IMR-90 (cell line): Measurements from ENCODE around the gene OXNAD1. TPM values are rescaled to one million over a fixed set of nuclear protein-coding genes. Genes with fewer than 3 reads are reported as not detected.

Experiments
- ATAC-seq: fragments of 200-7000 bp; cut with Tn5 transposase; 2 replicates; pipeline ENCODE4 v1.9.1; 2020; ENCODE audit warnings: low read depth, mild to moderate bottlenecking, moderate library complexity
- BruUV-seq: library from RNA; stranded (reverse); fragments of 400-500 nt; replicated peaks from 2 replicates; lab custom pipeline; 2021; lab: Mats Ljungman, UMichigan
- CTCF ChIA-PET: fragments of 300-600 bp; formaldehyde crosslinking; extraction: SDS; loops from one replicate; lab custom pipeline; 2021; ENCODE audit warnings: antibody characterized with exemption; lab: Yijun Ruan, JAX
- POLR2A ChIA-PET: fragments of 300-600 bp; sonication (Branson Sonifier 250); formaldehyde crosslinking; loops from one replicate; lab custom pipeline; 2022; ENCODE audit warnings: antibody characterized with exemption; ENCODE audit not compliant: unreplicated experiment; lab: Charles Lee
- DNase-seq: peaks from one replicate; pipeline ENCODE4 v3.0.0; 2013
- H2AFZ ChIP-seq: replicated peaks from 2 replicates; pipeline ENCODE3; 2013; ENCODE audit warnings: low read length, mild to moderate bottlenecking; ENCODE audit not compliant: poor library complexity
- H2AK5ac ChIP-seq: 2 replicates; pipeline ENCODE4 v1.6.1; 2013; ENCODE audit warnings: low read depth, low read length, inconsistent platforms
- H2AK9ac ChIP-seq: replicated peaks from 2 replicates; pipeline ENCODE3; 2013; ENCODE audit warnings: mild to moderate bottlenecking, low read depth, low read length, moderate library complexity; ENCODE audit not compliant: poor library complexity
- H2BK120ac ChIP-seq: 2 replicates; pipeline ENCODE4 v1.6.1; 2013; ENCODE audit warnings: low read depth, low read length, inconsistent platforms
- H2BK15ac ChIP-seq: 3 replicates; pipeline ENCODE4 v1.6.1; 2013; ENCODE audit warnings: low read depth, low read length, inconsistent platforms
- H2BK20ac ChIP-seq: 2 replicates; pipeline ENCODE4 v1.6.1; 2013; ENCODE audit warnings: low read depth, mild to moderate bottlenecking, inconsistent platforms, low read length, moderate library complexity
- H2BK5ac ChIP-seq: 2 replicates; pipeline ENCODE4 v1.6.1; 2013; ENCODE audit warnings: mild to moderate bottlenecking, low read depth, low read length, inconsistent platforms; ENCODE audit not compliant: poor library complexity, severe bottlenecking
- H3K14ac ChIP-seq: replicated peaks from 2 replicates; pipeline ENCODE4 v1.6.1; 2013; ENCODE audit warnings: low read depth, low read length, inconsistent platforms
- H3K18ac ChIP-seq: 2 replicates; pipeline ENCODE4 v1.6.1; 2013; ENCODE audit warnings: low read depth, low read length, control low read depth
- H3K23ac ChIP-seq: 2 replicates; pipeline ENCODE4 v1.6.1; 2013; ENCODE audit warnings: low read depth, low read length, inconsistent platforms
- H3K27ac ChIP-seq: 2 replicates; pipeline ENCODE4 v1.5.1; 2013; ENCODE audit warnings: mild to moderate bottlenecking, control low read depth, low read length; ENCODE audit not compliant: insufficient read depth
- H3K27me3 ChIP-seq: 2 replicates; pipeline ENCODE4 v1.6.1; 2013; ENCODE audit warnings: low read length; ENCODE audit not compliant: control insufficient read depth, insufficient read depth
- H3K36me3 ChIP-seq: 2 replicates; pipeline ENCODE4 v1.6.1; 2013; ENCODE audit warnings: low read length, mixed read lengths; ENCODE audit not compliant: control insufficient read depth, insufficient read depth
- H3K4ac ChIP-seq: 2 replicates; pipeline ENCODE4 v1.6.1; 2013; ENCODE audit warnings: low read depth, low read length, inconsistent platforms
- H3K4me1 ChIP-seq: 2 replicates; pipeline ENCODE4 v1.6.1; 2013; ENCODE audit warnings: low read length, mixed read lengths; ENCODE audit not compliant: control insufficient read depth, insufficient read depth
- H3K4me2 ChIP-seq: 2 replicates; pipeline ENCODE4 v1.6.1; 2013; ENCODE audit warnings: low read depth, mild to moderate bottlenecking, control low read depth, low read length, moderate library complexity
- H3K4me3 ChIP-seq: 2 replicates; pipeline ENCODE4 v1.5.1; 2013; ENCODE audit warnings: low read depth, mild to moderate bottlenecking, control low read depth, low read length, moderate library complexity; ENCODE audit not compliant: insufficient read depth
- H3K56ac ChIP-seq: 2 replicates; pipeline ENCODE4 v1.6.1; 2013; ENCODE audit warnings: low read length, inconsistent platforms; ENCODE audit not compliant: insufficient read depth; ENCODE audit errors: extremely low read depth
- H3K79me1 ChIP-seq, 2 experiments: 2 replicates each; pipeline ENCODE4 v1.6.1; 2013; ENCODE audit warnings: low read length in 2 of 2, inconsistent platforms in 1 of 2, low read depth in 1 of 2
- H3K9ac ChIP-seq: 2 replicates; pipeline ENCODE4 v1.6.1; 2013; ENCODE audit warnings: low read depth, low read length, control low read depth
- H3K9me1 ChIP-seq: 2 replicates; pipeline ENCODE4 v1.6.1; 2013; ENCODE audit warnings: low read length, inconsistent platforms; ENCODE audit not compliant: insufficient read depth
- H3K9me3 ChIP-seq: 2 replicates; pipeline ENCODE4 v1.6.1; 2013; ENCODE audit warnings: low read length; ENCODE audit not compliant: control insufficient read depth, insufficient read depth
- H4K20me1 ChIP-seq: 2 replicates; pipeline ENCODE4 v1.6.1; 2013; ENCODE audit warnings: low read length, inconsistent platforms; ENCODE audit not compliant: insufficient read depth
- H4K5ac ChIP-seq: 2 replicates; pipeline ENCODE4 v1.6.1; 2013; ENCODE audit warnings: mild to moderate bottlenecking, low read depth, low read length, control low read depth
- H4K8ac ChIP-seq, 2 experiments: 2 replicates each; pipeline ENCODE4 v1.6.1; 2013; ENCODE audit warnings: low read depth in 2 of 2, low read length in 2 of 2, control low read depth in 1 of 2, inconsistent platforms in 1 of 2
- H4K91ac ChIP-seq: 2 replicates; pipeline ENCODE4 v1.6.1; 2013; ENCODE audit warnings: low read depth, low read length, inconsistent platforms; ENCODE audit not compliant: insufficient read depth
- BHLHE40 ChIP-seq: fragments of 150-350 bp; IDR thresholded peaks from 2 replicates; pipeline ENCODE4 v1.6.1; 2016; ENCODE audit warnings: mild to moderate bottlenecking, low read depth, low read length
- CEBPB ChIP-seq: IDR thresholded peaks from 2 replicates; pipeline ENCODE4 v1.6.1; 2012; ENCODE audit warnings: low read depth, low read length, improper control_type of control experiment
- CHD1 ChIP-seq: IDR thresholded peaks from 2 replicates; pipeline ENCODE4 v1.6.1; 2012; ENCODE audit warnings: low read depth, low read length, improper control_type of control experiment
- FOS ChIP-seq: fragments of 150-350 bp; IDR thresholded peaks from 2 replicates; pipeline ENCODE4 v1.6.1; 2016; ENCODE audit warnings: low read depth, low read length
- MAFK ChIP-seq: IDR thresholded peaks from 2 replicates; pipeline ENCODE4 v1.6.1; 2012; ENCODE audit warnings: low read depth, low read length, improper control_type of control experiment
- MAZ ChIP-seq: IDR thresholded peaks from 2 replicates; pipeline ENCODE4 v1.6.1; 2012; ENCODE audit warnings: low read depth, mild to moderate bottlenecking, low read length, improper control_type of control experiment, moderate library complexity, borderline replicate concordance
- MXI1 ChIP-seq: IDR thresholded peaks from 2 replicates; pipeline ENCODE4 v1.6.1; 2012; ENCODE audit warnings: low read depth, mild to moderate bottlenecking, low read length, moderate library complexity, borderline replicate concordance
- NFE2L2 ChIP-seq: fragments of 150-350 bp; IDR thresholded peaks from 2 replicates; pipeline ENCODE4 v1.6.1; 2016; ENCODE audit warnings: low read depth, mild to moderate bottlenecking, low read length
- POLR2A ChIP-seq: IDR thresholded peaks from 2 replicates; pipeline ENCODE4 v1.6.1; 2012; ENCODE audit warnings: mild to moderate bottlenecking, low read depth, low read length
- RAD21 ChIP-seq: IDR thresholded peaks from 2 replicates; pipeline ENCODE4 v1.6.1; 2012; ENCODE audit warnings: low read length, improper control_type of control experiment
- RCOR1 ChIP-seq: IDR thresholded peaks from 2 replicates; pipeline ENCODE4 v1.6.1; 2012; ENCODE audit warnings: mild to moderate bottlenecking, low read length, improper control_type of control experiment; ENCODE audit not compliant: insufficient replicate concordance
- RFX5 ChIP-seq: IDR thresholded peaks from 2 replicates; pipeline ENCODE4 v1.8.0; 2012; ENCODE audit warnings: low read depth, mild to moderate bottlenecking, low read length, moderate library complexity
- SMC3 ChIP-seq: fragments of 150-350 bp; IDR thresholded peaks from 2 replicates; pipeline ENCODE4 v1.6.1; 2016; ENCODE audit warnings: low read depth, mild to moderate bottlenecking, antibody characterized with exemption, low read length, moderate library complexity
- WGBS, 2 experiments: methylation state at CpG; one replicate each; pipeline versions ENCODE4 v1.1.5 to v1.1.7; 2013; ENCODE audit warnings: missing lambda C conversion rate in 2 of 2; ENCODE audit not compliant: insufficient read length in 1 of 2; ENCODE audit errors: extremely low coverage in 2 of 2; 5-methylcytosine and 5-hydroxymethylcytosine counted together
- dilution Hi-C: fragments of 300-500 bp; cut with HindIII; formaldehyde crosslinking; loops from one replicate; pipeline ENCODE4 v1.14.3; 2018; ENCODE audit warnings: low sequenced_read_pairs; ENCODE audit not compliant: unreplicated experiment
- in situ Hi-C: fragments of 300-500 bp; cut with MboI; formaldehyde crosslinking; loops from 3 replicates; pipeline ENCODE4 v1.14.3; 2019; ENCODE audit warnings: low sequenced_read_pairs, inconsistent platforms, mixed read lengths
- intact Hi-C: fragments of 100-400 bp; cut with micrococcal nuclease; formaldehyde crosslinking; loops from 2 replicates; pipeline ENCODE4 v1.10.0; 2022
- polyA plus RNA-seq, 3 experiments: library from polyadenylated mRNA; depleted of rRNA; stranded (reverse); fragments of >200 nt; gene quantifications; 2 replicates each; pipeline ENCODE4 v1.2.3, GENCODE V29; 2012; ENCODE audit warnings: low replicate concordance in 1 of 3
- total RNA-seq: library from RNA; depleted of rRNA; stranded (reverse); fragments of >200 nt; gene quantifications from 2 replicates; pipeline ENCODE4 v1.2.3, GENCODE V29; 2012
- TF ChIP-seq, protein P1 (sequence below): fragments of 150-350 bp; IDR thresholded peaks from 2 replicates; pipeline ENCODE4 v1.6.1; 2016; ENCODE audit warnings: low read depth, mild to moderate bottlenecking, low read length, moderate library complexity, borderline replicate concordance
- TF ChIP-seq, protein P2 (sequence below): conservative IDR thresholded peaks from 2 replicates; pipeline ENCODE4 v1.5.1; 2012; ENCODE audit warnings: mild to moderate bottlenecking, low read depth, low read length, improper control_type of control experiment
- TF ChIP-seq, protein P3 (sequence below): fragments of 150-350 bp; IDR thresholded peaks from 2 replicates; pipeline ENCODE4 v1.6.1; 2017; ENCODE audit warnings: mild to moderate bottlenecking, antibody characterized with exemption, low read length, low read depth

OXNAD1 gene
- total and polyA plus RNA-seq, 2 of the 4 experiments (the other 2 are of a cell fraction) = 6.2 to 11.3 TPM

DNA sequence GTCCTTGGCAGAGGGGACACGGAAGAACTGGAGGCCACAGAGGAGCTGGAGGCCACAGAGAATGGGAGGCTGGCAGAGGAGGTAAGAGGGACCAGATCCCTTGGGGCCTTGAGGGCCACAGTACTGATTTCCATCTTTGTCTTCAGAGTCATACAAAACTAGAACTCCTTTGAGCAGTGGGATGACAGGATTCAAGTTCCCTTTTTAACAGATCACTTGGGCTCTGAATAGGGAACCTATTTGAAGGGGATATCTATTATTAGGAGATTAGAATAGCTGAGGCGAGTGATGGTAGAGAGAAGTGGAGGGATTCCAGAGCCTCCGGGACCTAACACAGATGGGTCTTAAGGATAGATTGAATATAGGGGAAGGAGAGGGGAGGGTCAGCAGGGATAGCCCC, 55.7 kb downstream of the OXNAD1 start:
- H2BK20ac ChIP-seq = no peak overlapping the region
- H3K36me3 ChIP-seq = peaks cover 55% of the 10 kb centered on the region
- ATAC-seq (no peak), DNase-seq (no peak)
- H3K9me1 ChIP-seq = peaks cover 28% of the 10 kb centered on the region
- no peak overlapping the region for H3K56ac ChIP-seq
- dilution Hi-C loops = no loop called here
- H2BK15ac ChIP-seq = no peak overlapping the region
- WGBS, 2 experiments = 100% methylated on average over 1 of the region's 3 CpGs; no CpG with 5 or more reads in 1 of the 2 experiments
- no peak overlapping the region for H2AK9ac ChIP-seq
- no peaks in the 10 kb centered on the region for H3K27me3 ChIP-seq
- peaks cover 27% of the 10 kb centered on the region for H3K4me1 ChIP-seq
- H4K20me1 ChIP-seq = no peaks in the 10 kb centered on the region
- H4K91ac ChIP-seq = no peak overlapping the region; the same call in 1 of the 2 replicates
- H2BK120ac ChIP-seq = no peak overlapping the region
- no TSS peak for BruUV-seq
- no peak overlapping the region for H2AFZ ChIP-seq
- no peak overlapping the region for H2BK5ac ChIP-seq
- H3K9ac ChIP-seq = no peak overlapping the region
- no peak overlapping the region for H4K8ac ChIP-seq
- ChIA-PET CTCF (no interaction called here), POLR2A (no interaction called here)
- TF ChIP-seq MAFK = no peak
- TF ChIP-seq CEBPB = no peak
- no peak for TF ChIP-seq NFE2L2
- no peak for TF ChIP-seq BHLHE40
- no peak for TF ChIP-seq MXI1
- TF ChIP-seq RFX5 = no peak
- no peak for TF ChIP-seq CHD1
- no peak for TF ChIP-seq POLR2A
- TF ChIP-seq SMC3 = no peak
- TF ChIP-seq, protein P1, sequence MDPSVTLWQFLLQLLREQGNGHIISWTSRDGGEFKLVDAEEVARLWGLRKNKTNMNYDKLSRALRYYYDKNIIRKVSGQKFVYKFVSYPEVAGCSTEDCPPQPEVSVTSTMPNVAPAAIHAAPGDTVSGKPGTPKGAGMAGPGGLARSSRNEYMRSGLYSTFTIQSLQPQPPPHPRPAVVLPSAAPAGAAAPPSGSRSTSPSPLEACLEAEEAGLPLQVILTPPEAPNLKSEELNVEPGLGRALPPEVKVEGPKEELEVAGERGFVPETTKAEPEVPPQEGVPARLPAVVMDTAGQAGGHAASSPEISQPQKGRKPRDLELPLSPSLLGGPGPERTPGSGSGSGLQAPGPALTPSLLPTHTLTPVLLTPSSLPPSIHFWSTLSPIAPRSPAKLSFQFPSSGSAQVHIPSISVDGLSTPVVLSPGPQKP = no peak
- TF ChIP-seq, protein P2, sequence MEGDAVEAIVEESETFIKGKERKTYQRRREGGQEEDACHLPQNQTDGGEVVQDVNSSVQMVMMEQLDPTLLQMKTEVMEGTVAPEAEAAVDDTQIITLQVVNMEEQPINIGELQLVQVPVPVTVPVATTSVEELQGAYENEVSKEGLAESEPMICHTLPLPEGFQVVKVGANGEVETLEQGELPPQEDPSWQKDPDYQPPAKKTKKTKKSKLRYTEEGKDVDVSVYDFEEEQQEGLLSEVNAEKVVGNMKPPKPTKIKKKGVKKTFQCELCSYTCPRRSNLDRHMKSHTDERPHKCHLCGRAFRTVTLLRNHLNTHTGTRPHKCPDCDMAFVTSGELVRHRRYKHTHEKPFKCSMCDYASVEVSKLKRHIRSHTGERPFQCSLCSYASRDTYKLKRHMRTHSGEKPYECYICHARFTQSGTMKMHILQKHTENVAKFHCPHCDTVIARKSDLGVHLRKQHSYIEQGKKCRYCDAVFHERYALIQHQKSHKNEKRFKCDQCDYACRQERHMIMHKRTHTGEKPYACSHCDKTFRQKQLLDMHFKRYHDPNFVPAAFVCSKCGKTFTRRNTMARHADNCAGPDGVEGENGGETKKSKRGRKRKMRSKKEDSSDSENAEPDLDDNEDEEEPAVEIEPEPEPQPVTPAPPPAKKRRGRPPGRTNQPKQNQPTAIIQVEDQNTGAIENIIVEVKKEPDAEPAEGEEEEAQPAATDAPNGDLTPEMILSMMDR = no peak
- no peak for TF ChIP-seq MAZ
- no peak for TF ChIP-seq RAD21
- TF ChIP-seq FOS = no peak
- TF ChIP-seq, protein P3, sequence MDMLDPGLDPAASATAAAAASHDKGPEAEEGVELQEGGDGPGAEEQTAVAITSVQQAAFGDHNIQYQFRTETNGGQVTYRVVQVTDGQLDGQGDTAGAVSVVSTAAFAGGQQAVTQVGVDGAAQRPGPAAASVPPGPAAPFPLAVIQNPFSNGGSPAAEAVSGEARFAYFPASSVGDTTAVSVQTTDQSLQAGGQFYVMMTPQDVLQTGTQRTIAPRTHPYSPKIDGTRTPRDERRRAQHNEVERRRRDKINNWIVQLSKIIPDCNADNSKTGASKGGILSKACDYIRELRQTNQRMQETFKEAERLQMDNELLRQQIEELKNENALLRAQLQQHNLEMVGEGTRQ = no peak
- no peak for TF ChIP-seq RCOR1
- intact Hi-C loops = no loop called here
- H3K9me3 ChIP-seq = no peaks in the 10 kb centered on the region
- H3K4me3 ChIP-seq = no peak overlapping the region
- H4K5ac ChIP-seq = no peak overlapping the region
- H2AK5ac ChIP-seq = no peak overlapping the region
- in situ Hi-C loops = no loop called here
- no peak overlapping the region; the same call in 1 of the 2 replicates for H3K18ac ChIP-seq
- H3K4me2 ChIP-seq = no peak overlapping the region
- H3K4ac ChIP-seq = no peak overlapping the region
- peaks cover 7 to 52% of the 10 kb centered on the region in 2 experiments for H3K79me1 ChIP-seq
- H3K14ac ChIP-seq = no peak overlapping the region
- H3K27ac ChIP-seq = no peak overlapping the region
- H3K23ac ChIP-seq = no peak overlapping the region
